ENCODE measurements around the gene ELOVL5.
"Not testable (repeated sequence)": the region's sequence is repeated elsewhere in the genome, so short reads cannot be mapped to it uniquely, and the experiment has no call there.

ELOVL5 gene

DNA sequence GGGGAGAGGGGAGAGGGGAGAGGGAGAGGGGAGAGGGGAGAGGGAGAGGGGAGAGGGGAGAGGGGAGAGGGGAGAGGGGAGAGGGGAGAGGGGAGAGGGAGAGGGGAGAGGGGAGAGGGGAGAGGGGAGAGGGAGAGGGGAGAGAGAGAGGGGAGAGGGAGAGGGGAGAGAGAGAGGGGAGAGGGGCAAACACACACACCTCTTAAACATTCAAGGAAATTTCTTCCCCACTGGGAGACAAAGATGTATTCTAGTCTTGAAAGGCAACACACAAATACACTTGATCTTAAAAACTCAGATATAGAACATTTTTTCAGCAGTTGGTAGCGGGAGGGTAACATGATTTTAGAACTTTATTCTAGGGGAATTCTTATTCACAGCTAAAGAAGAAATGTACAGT is 42.5 kb downstream of the ELOVL5 start:
- DNase-seq (ENCODE audit: low read depth in 2 of 2, low spot score in 1 of 2) = not testable (repeated sequence)

DNA sequence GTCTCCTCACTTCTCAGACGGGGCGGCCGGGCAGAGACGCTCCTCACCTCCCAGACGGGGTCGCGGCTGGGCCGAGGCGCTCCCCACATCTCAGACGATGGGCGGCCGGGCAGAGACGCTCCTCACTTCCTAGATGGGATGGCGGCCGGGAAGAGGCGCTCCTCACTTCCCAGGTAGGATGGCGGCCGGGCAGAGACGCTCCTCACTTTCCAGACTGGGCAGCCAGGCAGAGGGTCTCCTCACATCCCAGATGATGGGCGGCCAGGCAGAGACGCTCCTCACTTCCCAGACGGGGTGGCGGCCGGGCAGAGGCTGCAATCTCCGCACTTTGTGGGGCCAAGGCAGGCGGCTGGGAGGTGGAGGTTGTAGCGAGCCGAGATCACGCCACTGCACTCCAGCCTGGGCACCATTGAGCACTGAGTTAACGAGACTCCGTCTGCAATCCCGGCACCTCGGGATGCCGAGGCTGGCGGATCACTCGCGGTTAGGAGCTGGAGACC is 43.2 kb downstream of the ELOVL5 start:
- DNase-seq (ENCODE audit: low read depth in 2 of 2, low spot score in 1 of 2) = not testable (repeated sequence)

DNA sequence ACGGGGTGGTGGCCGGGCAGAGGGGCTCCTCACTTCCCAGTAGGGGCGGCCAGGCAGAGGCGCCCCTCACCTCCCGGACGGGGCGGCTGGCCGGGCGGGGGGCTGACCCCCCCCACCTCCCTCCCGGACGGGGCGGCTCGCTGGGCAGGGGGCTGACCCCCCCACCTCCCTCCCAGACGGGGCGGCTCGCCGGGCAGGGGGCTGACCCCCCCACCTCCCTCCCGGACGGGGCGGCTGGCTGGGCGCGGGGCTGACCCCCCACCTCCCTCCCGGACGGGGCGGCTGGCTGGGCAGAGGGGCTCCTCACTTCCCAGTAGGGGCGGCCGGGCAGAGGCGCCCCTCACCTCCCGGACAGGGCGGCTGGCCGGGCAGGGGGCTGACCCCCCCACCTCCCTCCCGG is 43.8 kb downstream of the ELOVL5 start:
- not testable (repeated sequence) for DNase-seq (ENCODE audit: low read depth in 2 of 2, low spot score in 1 of 2)

DNA sequence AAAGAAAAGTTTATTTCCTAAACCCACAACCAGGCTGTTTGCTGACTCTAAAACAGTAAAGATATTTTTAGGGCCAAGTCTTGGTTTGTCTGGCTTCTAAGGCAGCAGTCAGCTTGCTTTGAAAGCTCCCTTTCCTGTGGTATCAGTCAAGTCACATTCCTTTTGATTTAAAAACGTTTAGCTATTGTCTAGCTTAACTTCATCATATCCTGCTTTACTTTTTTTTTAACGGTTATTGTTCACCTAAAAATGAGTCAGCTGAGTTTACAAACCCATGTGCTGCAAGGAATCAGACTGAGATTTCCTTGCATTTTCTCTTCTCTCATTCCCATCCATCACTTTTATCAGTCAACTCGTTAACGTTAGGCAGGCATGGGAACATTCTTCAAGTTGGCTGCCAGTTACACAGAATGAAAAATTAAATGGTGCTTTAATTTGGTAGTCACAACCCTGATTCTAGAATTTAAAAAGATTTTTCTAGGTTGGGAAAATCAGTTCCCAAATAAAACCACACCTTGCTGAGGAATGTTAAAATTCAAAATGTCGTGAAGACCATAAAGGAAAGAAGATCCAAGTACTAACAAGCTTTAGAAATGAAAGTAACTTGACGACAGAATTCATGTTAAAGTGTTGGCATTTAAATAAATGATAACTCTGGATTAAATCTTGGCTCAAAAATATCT is 45.9 kb downstream of the ELOVL5 start:
- DNase-seq (ENCODE audit: low read depth in 2 of 2, low spot score in 1 of 2) = no peak

DNA sequence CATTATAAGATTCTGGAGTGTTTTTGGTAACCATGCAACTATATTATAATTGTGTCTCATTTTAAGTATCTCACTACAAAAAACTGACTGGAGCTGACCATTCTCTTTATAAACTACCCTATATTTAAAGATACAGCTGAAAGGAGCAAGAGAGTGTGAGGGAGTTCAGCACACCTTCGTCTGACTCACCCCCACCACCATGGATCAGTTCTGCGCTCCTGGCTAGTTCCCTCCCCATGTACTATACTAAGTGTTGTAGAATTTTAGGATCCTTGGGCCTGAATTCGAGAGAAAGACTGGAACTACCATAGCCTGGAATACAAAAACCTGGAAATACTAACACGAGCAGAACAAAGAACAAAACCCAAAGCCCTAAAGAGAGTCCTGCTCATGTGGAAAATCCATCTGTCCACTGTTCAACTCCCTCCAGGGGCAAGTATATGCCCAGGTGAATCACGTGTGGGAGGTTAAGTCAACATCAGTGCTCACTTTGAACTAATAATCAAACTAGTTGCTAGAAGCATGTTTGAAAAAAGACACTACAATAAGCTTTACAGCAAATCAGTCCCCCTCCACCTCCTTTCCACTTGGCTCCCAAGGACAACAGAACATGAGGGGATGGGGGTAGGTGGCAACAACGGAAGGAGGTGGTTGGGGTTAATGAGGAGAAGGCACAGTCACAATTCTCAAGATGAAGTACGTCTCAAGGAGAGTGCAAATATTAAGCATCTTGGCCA is 46.8 kb downstream of the ELOVL5 start:
- no peak for DNase-seq (ENCODE audit: low read depth in 2 of 2, low spot score in 1 of 2)

DNA sequence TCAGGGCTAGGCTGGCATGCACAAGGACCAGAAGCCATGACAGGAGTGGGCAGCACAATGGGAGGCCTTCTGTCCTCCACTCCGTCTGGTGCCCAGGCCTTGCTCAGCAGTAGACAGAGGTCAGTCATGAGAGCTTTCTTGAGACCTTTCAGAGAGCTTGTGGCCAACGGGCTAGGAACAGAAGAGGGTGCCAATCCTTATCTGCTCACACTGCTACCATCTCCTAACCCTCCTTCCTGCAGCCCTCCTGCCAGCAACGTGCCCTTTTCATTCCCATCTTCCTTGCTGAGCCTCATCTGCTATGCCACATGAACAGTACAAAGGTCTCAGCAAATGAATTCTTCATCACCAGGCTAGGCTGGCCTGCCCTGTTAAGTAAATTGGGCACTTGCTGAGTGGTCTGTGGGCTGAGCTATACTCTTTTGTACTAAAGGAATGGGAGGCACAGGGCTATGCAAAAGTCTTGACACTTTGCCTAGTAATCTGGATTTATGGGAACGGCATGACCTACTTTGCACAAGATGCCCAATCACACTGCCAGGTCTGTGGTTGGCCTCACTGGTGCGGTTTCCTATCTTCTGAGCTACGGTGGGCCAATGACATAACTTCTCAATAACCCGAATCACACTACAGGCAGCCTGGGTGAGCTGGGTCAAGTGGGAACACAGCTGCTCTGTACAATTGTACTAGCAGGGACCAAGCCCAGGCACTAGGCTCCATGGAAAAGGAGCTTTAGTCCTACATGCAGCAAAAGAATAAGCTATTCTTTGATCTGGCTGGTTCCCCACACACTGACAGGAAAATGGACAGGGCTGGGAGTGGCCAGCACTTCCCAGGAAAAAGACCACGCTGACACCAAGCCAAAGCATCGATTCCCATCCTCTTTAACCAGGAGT is 47.8 kb downstream of the ELOVL5 start:
- no peak for DNase-seq (ENCODE audit: low read depth in 2 of 2, low spot score in 1 of 2)

DNA sequence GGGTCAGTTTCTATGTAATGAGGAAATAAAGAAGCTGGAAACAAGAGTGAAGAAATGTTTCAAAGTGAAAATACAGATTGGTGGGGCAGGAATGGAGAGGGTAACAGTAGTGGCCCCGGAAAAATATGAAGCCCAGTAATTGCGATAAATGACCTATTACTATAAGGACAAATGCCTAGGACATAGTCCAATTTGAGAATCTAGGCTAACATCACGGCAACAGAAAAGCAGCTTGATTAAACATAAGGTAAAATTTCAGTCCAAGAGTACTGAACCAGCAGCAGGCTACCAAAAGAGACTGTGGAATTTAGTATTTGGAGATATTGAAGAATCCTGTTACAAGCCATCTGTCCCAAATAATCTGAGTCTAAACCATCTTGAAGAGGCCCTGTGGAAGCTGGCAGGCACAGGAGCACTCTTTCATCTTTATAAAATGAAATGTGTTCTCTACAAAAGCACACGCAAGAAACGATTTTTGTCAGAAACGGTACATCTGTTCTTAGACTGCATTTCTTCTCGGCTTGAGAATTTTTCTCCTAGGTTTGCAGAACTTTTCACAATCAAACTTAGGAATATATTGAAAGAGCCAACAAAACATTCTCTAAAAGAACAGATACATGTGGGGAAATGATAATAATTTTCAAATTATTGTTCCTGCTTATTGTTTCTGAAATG is 49.3 kb downstream of the ELOVL5 start:
- no peak for DNase-seq (ENCODE audit: low read depth in 2 of 2, low spot score in 1 of 2)

DNA sequence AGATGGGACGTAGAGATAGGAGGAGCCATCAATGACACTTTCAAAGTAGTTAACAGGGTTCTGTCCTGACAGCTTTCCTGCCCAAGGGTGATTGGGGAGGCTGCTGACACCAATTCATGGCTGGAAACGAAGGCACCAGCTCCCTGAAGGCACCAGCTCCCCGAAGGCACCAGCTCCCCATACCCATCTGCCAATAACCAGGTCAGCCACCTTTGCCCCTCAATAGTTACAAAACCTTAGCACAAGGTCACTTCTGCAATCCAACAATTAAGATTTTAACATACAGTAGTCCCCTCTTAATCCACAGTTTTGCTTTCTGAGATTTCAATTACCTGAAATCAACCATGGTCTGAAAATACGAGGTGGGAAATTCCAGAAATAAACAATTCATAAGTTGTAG is 51.7 kb downstream of the ELOVL5 start:
- DNase-seq (ENCODE audit: low read depth in 2 of 2, low spot score in 1 of 2) = no peak

DNA sequence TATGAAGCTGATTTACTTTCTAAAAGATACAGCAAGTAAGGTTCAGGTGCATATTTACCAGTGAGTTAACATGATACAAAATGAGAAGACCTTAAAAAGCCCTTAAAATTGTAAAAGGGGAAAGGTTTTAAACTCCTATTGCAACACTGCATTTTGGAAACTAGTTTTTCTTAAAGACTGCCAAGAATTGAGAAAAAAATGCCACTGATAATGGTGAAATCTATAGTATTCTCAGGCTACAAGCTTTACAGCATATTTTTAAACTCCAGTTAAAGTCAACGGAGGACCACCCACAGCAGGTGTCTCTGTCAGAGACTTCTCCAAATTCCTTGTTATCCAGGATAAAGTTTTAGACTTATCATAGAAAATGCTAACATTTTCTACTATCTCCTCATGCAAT is 53.6 kb downstream of the ELOVL5 start:
- DNase-seq (ENCODE audit: low read depth in 2 of 2, low spot score in 1 of 2) = no peak

DNA sequence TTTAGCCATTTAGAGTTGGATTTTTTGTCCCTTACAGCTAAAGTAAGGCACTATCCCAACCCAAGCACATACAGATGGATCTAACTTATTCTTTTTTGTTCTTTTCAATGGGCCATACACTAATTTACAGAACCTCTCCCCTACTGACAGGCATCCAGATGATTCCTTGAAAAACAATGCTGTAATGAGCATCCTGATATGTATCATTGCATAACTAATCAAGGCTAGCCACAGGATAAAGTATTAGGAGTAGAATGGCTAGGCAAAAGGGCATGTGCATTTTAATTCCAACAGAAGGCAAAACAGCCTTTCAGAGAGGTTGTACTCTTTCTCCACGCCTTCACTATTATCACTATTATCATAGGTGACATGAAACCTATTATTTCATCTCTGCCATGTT is 54.1 kb downstream of the ELOVL5 start:
- no peak for DNase-seq (ENCODE audit: low read depth in 2 of 2, low spot score in 1 of 2)

DNA sequence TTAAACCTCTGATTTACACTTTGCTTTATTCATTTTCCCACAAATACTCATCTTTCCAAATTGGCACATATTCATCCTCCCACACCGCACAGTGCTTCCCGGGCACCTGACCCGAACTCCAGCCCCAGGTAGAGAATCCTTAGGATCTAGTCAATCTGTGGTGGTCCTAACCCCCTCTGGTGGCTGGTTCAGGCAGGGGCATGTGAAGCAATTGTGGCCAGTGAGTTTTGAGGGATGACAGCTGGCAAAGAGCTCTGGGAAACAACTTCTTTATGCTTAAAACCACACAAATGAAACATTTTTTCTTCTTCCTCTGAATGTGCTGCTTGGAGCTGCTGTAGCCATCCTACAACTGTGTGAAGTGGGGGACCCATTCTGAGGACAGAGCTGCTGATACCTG is 54.7 kb downstream of the ELOVL5 start:
- DNase-seq (ENCODE audit: low read depth in 2 of 2, low spot score in 1 of 2) = no peak

DNA sequence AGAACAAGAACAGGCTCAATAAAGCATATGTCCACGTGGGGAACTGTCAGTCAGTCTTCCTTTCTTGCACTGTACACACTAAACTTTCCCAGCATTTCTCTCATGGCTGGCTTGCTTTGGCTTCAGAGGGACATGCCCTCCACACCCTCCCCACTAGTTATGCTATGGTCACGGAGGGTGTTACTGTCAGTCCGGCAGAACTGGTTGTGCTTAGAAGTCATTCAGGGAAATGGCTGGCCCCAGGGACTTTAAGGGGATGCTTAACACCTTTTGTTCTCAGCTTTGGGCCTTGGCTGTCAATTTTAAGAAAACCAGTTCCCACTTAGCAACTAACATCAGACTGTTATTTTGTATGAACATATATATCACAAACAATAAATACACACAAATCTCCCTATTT is 55.1 kb downstream of the ELOVL5 start:
- DNase-seq (ENCODE audit: low read depth in 2 of 2, low spot score in 1 of 2) = no peak

DNA sequence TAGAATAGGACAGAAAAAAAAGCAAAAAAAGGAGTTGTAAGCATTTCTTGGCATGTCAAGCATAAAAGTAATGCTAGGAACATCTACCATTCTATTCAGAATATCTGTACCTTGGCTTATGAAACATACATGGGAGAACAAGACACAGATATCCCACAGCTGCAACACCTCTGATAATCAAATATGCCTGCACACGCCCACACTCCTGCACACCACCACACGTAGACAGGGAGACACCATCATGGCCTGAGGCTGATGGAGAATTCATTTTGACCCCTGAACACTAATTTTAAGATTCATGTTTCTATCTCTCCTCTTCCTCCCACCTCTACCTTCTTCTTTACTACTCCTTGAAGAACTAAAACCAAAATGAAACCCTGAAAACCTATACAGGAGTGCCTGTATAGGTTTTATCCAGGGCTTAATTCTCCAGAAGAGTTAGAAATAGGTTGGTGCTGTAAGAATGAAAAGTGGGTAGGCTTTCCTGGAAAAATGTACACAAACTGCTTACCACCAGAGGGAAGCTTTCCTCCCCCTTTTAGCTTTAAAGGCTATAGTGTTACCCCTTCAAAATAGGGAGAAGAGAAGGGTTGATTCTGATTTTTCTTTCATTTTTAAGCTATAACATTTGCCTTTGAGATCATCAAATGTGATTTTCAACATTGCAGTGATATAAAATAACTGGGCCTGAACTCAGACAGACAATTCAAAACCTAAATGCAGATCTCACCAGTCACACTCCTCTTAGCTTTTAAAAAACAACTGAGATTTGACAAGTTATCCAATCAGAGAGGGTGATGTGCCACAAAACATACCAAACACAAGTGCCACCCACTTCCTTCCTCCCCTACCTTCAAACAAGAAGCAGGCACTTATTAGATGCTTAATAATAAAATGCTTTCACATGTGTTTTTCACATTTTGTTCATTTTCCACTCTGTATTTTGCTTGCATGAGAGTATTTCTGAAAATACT is 57.9 kb downstream of the ELOVL5 start:
- no peak for DNase-seq (ENCODE audit: low read depth in 2 of 2, low spot score in 1 of 2)

DNA sequence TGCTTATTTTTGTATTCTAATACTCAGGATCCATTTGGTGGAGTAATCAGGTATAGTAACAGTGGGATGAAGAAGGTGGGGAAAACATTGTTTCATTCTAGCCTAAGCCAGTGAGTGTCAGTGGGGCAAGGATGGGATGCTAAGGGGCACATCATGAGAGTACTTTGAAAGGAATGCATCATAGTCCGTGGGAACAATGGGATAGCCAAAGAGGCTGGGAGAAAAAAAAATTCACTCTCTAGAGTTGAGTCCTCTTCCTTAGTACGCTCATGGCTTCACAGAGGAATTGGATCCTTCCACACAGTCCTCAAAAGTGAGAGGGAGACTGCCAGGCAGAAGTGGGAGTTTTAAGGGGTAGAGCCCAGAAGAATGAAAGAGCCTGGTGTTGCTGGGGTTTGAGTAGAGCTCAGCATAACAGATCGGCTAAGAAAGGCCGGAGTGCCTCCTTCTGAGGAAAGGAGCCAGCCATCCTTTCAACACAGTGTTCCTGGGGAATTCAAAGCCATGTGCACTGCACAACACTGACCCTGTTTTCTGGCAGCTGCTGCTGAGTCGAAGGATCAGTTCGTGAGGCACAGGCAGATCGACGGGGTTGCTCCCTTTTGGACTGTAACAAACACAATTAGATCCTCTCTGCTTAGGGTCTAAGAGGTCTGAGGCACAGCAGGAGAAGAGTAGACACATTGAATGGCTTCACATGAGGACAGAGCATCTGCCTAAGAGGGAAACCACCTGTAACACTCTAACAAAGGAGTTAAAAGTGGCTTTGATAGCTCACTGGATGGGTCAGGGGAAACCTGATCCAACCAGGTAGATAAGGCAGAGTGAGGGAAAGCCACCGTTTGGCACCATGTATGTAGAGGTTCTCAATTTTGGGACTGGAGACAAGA is 61.2 kb downstream of the ELOVL5 start:
- no peak for DNase-seq (ENCODE audit: low read depth in 2 of 2, low spot score in 1 of 2)

DNA sequence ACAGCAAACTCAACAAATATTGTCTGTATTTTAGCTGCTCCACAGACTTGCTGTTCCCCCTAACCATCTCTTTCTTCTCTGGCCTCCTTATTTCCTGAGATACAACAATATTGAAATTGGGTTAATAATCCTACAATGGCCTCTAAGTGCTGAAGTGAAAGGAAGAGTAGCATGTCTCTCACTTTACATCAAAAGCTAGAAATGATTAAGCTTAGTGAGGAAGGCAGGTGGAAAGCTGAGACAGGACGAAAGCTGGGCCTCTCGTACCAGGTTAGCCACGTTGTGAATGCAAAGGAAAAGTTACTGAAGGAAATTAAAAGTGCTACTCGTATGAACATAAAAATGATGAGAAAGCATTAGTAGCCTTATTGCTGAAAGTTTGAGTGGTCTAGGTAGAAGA is 63.8 kb downstream of the ELOVL5 start:
- no peak for DNase-seq (ENCODE audit: low read depth in 2 of 2, low spot score in 1 of 2)

DNA sequence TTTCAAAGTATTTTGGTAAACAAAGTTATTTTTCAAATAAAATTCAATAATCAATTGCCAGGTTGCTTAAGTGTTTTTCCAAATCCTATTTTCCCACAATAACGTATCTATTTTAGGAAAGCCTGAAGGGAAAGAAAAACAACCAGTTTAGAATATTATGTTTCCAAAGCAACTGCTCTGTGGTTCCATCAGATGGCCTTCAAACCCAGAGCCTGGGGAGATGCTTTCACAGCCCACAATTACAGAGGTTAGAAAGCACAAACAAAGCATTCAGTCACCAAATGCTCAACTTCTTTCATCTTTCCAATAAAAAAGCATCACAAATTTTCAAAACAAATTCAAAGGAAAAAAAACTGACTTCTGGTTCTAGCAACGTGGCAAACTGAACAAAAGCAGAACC is 66.0 kb downstream of the ELOVL5 start:
- DNase-seq (ENCODE audit: low read depth in 2 of 2, low spot score in 1 of 2) = no peak

DNA sequence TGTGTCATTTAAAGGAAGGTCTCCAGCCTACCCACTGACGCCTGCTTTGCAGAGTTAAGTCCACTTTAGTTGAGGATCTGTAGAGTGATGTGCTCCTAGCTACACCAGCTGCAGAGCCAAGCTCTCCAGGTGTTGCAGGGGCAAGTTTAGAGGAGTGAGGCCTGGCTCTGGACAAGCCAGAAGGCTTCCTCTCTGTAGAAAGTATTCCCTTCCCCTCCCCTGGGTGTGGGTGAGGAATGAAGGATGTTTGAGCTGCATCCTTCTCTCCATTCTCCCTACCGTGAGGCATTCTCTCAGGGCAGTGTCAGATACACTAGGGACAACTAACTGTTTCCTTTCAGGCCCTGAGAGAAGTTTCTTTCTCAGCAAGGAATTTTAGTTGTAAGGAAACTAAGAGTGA is 66.5 kb downstream of the ELOVL5 start:
- no peak for DNase-seq (ENCODE audit: low read depth in 2 of 2, low spot score in 1 of 2)

DNA sequence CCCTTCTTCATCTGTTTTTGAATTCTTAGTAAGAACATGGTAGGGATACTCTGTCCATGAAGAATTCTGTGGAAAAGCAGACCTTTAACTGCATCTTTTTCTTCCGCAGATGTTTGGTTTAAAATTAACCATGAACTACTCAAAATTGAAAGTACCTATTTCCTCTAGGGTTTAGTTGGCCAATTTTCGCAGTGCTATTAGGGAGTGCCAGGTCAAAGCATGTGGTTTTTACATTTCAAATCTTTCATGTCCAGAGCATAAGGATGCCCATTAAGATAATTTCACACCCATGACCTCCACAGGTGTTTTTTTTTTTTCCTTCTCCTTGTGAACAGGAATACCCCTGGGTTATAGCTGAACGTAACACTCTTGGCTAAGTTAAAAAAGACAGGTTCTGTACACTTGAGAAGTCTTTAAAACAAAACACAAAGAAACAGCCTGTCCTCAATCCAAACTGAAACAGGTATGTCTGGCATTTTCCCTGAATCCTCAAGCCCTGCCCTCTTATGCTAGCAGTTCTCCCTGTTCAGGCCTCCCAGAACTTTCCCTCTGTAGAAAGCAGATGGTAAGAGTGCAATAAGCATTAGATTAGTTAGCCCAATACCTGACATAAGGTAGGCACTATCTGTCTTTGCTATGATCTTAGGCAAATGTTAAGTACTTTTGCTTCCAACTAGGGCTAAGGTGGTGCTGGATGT is 67.1 kb downstream of the ELOVL5 start:
- no peak for DNase-seq (ENCODE audit: low read depth in 2 of 2, low spot score in 1 of 2)
